GM15510 (cell line): ENCODE measurements around the gene TMBIM1.

Experiments
- POLR2A ChIP-seq: IDR thresholded peaks from 3 replicates; pipeline ENCODE4 v1.6.1; 2011; ENCODE audit warnings: borderline replicate concordance; ENCODE audit not compliant: insufficient read length; ENCODE audit errors: extremely low read depth

Gene TMBIM1

DNA sequence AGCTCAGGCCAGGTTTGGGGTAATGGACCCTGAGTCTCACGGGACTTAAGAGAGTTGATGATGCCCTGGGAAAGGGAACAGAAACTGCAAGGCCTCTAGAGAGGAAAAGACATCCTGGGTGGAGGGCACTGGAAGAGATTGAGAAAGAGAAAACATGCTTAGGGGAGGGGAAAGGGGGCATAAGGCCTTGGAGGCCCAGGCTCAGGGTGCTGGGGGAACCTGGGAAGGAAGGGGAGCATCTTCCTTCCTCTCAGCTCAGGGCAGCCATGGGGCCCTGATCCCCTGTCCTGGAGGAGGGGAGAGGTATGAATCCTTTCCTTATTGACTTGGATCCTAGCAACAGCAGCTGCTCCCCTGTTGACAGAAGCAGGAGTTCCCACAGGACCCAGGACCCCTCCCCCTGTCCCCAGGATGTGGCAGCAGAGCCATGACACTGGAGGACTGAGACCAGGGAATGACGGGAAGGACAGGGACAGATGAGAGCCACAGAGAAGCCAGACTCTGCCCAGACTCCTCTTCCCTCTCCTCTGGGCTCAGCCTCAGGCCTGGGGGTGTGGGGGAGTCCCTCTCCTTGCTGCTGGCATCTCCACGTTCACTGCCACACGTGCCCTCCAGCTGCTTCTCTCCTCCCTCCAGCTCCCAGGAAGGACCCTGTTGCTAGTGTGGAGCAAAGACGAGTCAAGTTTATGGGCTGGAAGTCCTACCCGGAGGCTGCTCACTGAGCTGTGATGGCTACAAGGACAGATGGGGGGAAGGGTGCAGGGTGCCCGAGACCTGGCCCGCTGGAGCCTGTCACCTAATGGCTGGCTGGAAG lies 30.7 kb downstream of the TMBIM1 start:
- TF ChIP-seq POLR2A: no peak

DNA sequence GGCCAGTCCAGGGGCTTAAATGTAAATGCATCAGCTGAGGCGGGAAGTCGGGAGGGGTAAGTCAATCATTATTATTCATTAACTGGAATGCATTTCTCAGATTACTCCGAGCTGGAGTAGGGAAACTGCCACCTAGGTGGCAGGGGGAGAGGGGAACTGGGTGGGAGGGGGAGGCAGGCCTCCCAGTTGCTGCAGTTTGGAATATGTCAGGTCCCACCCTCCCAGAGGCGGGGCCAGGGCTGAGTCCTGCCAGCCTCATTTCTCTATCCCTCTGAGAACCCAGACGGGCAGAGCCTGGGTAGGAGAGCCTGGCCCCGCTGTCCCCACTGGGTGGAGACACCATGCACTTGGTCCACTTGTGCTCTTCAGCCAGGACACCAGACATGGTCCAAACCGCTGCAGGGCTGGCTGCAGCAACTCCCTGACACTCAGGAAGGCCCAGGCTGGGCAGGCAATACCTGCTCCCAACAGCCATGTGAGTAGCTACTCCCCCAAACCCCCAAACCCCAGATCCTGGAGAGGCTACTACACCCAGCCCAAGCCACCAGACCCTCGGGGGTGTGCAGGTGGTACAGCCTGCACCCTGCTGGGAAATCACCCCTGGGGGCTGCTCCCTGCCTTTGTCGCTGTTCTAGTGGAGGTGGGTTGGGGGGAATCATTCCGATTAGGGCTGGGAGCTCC lies 31.4 kb downstream of the TMBIM1 start, which contains the start of gene GPBAR1:
GPBAR1 (plus strand) TSS at position 274 of the 681 bp plus-strand sequence. CDS start 1,710 bp downstream, outside the sequence.
- TF ChIP-seq POLR2A: no peak

DNA sequence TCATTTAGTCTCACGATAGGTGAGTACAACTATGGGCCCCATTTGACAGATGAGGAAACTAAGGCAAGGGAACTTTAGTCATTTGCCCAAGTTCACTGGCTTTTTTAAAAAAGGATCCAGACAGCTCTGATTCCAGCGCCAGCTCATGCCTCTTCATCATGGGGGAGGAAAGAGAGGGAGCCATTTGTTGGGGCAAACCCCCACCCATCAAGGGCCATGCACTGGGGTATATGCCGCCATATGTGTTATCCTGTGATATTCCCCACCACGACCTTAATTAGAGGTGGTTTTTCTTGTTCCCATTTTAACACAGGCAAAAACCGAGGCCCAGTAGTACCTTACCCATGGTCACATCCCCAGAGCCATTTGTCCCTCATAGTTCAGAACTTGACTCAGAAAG lies 32.1 kb downstream of the TMBIM1 start:
- no peak for TF ChIP-seq POLR2A

DNA sequence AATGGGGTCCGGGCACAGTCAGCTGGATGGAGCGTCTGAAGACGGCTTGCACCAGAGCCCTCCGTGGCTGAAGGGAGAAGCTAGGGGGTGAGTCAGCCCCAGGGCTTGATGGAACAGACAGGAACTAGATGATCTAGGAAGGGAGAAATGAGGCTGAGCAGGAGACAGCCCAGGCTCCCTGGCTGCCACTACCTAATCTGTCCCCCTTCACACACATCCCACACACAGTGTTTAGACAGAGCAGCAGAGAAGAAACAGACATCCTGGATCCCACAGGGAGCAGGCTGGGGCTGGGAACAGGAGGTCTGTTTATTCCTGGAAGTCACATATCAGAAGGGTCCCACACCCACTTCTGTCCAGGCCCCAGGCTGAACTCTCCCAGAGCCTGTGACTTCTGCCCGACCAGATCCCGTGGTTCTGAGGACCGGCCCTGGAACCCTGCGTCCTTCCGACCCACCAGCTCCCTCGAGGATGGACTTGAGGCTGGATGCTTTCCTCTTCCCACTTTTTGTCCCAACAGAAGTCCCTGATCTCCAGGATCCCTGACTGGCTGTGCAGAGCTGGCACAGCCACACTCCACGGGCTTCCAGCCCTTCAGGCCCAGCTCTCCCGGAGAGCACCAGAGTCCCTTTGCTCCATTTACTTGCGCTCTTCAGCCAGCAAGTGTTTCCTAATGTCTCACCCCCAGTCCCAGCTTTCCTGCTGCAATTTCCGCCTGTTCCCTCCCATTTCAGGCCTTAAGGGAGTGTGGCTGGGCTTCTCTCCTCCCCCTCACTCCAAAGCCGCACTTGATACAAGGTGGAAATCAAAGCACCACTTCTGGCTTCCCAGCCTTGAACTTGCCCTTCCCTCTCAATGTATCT lies 33.0 kb downstream of the TMBIM1 start:
- TF ChIP-seq POLR2A: no peak

DNA sequence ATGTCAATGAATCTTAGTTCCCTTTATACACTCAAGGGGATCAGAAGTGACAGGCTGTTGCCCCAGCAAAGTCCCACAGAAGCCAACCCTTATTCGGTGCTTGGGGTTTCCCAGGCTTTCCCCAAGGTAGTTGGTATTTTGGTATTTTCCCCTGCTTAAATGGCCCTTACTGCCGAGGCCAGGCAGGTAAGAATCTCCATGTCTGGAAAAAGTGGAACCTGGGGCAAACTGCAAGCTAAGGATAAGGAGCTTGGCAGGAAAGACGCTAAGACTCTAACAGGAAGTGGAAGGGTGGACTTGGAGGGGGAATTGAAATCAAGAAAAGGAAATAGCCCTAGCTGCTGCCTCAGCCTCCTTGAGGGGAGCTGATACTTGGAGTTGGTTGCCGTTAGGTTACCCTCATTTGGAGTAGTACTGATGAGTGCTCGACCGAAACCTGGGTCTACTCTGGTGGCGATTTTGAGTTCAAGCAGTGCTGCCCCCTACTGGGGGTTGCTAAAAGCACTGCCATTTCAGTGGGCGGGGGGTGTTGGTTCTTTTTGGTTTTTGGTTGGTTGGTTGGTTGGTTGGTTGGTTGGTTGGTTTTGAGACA lies 34.8 kb downstream of the TMBIM1 start:
- no peak for TF ChIP-seq POLR2A

DNA sequence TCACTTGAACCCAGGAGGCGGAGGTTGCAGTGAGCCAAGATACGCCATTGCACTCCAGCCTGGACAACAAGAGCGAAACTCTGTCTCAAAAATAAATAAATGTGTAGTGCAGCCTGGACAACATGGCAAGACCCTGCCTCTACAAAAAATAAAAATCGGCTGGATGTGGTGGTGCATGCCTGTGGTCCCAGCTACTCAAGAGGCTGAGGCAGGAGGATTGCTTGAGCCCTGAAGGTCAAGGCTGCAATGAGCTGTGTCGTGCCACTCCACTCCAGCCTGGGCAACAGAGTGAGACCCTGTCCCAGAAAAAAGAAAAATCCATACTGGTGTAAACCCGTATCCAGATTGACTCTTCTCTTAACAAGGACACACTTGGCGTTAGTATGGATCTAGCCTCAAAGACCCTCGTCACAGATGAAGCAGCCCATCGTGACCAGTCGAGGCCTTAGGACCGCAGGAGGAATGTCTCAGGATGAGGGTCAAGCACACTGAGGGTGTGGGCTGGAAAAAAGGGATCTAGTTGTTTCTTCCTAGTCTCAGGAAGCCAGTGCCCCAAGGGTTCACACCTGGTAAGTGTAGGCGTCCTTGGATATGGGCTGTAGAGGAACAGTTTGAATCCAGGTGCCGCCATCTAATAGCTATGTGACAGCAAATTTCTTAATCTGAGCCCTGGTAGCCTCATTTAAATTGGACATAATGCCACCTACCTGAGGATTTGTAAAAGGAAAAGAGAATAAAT lies 35.5 kb downstream of the TMBIM1 start:
- TF ChIP-seq POLR2A: peak; percentile 32

DNA sequence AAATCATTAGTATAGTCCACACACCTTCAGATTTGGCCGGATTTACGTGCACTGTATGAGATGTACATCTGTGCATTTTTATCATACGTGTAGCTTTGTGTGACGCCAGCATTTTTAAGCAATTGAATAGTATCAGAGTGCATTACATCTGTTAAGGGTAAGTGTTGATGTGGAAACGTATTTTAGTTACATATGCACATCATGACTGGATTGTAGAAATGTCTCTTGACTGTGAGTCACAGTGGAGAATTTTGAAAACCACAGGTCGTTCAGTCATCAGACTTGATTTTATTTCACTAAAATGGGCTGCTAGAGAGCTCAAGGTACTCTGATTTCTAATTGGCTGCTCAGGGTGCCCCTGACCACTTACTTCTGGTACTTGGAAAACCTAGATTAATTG lies 36.9 kb downstream of the TMBIM1 start:
- no peak for TF ChIP-seq POLR2A

DNA sequence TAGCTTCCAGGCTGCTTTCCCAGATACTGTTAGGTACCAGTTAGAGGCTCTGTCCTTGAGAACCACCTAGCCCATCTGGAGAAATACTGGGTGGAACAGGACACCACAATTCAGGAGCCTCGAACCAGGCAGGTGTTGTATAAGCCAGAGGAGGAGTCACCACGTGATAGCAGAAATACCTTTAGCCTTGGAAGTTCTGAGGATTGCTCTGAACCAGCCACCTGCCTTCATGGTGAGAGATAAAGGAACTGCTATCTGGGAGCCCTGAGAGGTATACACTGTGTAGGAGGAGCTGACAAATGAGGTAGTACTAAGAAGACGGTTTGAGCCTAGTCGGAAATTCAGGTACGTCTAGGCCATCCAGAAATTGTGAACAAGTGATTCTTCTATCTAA lies 39.1 kb downstream of the TMBIM1 start:
- TF ChIP-seq POLR2A: no peak

DNA sequence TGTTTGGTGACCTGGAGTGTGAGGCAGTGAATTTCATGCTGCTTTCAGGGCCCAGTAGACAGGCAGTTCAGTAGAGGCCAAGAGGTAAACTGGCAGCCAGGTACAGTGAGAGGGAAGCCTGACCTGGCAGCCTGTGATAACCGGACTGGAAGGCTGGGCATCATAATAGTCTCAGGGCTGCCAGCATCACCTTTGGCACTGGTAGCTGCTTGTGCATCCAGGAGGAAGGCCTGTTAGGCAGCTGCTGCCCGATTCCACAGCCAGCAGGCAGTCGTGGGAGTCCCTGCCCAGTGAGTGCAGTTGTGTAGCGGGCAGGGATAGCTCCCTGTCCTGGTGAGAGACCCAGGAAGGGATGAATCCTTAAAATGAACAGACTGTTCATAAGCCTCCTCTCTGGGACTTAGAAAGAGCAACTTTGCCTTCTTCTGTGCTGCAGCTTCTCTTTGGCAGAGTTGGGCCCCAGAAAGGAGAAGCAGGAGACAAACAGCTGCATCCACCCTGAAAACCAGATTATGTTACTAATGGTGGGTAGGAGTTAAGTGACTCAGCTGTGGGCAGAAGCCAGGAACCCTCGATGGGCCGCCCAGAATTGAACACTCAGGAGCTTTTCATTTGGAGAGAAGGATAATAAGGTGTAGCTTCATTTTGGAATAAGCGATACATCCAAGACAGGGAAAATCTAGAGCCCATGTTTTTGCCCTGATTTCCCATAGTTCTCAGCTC lies 39.6 kb downstream of the TMBIM1 start:
- no peak for TF ChIP-seq POLR2A

DNA sequence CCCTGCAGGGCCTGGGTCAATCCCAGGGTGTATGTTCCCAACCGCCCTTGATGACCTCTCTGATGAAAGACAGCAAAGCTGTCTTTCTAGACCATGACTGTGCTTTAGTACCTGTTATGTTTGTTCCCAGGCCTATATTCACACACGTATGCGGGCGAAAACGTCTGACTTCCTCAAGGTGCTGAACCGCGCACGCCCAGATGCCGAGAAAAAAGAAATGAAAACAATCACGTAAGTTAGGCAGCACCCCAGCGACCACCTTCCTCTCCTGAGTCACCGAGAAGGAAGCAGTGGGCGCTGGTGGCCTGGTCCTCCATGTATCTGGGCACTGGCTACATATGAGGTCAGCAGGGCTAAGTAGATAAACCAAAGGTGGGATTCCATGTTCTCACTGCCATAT lies 42.6 kb downstream of the TMBIM1 start:
- no peak for TF ChIP-seq POLR2A

DNA sequence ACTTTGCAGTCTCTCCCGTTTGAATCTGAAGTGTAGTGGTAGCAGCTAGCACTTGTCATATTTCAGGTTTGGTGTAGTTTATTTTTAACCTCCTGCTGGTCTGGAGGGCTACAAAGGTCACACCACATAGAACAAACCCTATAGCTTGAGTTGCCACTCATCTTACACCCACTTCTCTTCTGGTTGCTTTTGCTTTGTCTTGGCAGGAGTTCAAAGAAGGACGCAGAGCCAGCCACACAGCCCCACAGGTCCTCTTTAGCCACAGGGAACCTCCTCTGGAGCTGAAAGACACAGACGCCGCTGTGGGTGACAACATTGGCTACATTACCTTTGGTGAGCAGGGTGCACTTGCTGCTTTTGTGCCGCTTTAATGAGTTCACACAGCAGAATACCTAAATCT lies 47.1 kb downstream of the TMBIM1 start:
- no peak for TF ChIP-seq POLR2A

DNA sequence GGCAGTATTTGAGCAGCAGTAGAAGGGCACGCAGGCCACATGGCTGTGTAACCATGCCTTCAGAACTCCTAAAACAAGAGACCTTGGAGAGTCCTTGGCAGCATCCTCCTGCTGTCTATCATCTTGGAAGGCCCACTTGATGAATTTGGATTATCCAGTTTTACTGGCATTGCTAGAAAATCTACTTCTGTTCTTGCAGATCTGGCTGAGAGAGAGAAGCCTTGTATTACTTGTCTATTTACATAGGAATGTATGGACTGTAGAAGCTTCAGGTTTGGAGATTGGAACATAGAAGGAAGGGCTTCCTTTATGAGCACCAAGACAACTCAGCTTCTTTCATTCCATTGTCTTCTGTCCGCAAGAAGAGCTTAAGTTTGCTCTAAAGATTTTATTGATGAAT lies 47.6 kb downstream of the TMBIM1 start:
- no peak for TF ChIP-seq POLR2A

DNA sequence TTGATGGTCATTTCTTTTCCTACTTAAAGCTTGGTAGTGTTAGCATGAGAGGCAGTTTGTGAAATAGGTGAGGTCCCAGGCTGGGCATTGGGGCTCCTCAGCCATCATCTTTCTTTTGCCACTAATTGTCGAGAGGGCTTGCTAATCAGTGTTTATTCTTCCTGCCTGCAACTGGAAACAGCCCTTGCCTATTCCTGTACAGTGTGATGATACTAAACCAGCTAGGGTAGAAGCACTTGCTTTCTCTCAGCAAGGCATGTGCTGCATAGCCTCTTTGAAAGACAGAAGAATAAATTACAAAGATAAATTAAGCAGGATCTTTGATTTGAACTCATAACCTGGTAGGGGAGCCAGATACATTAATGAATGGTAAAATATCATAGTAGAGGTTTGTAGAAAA lies 48.1 kb downstream of the TMBIM1 start:
- no peak for TF ChIP-seq POLR2A
